OCI-LY1 (cell line): ENCODE results near the gene CCDC150.

Source experiments
- EZH2 ChIP-seq: fragments of 200-600 bp; sonication (generic), shearing (Covaris generic); IDR thresholded peaks from 2 replicates; pipeline ENCODE4 v1.8.0; 2017; ENCODE audit warnings: borderline replicate concordance, mixed run types, mild to moderate bottlenecking, antibody characterized with exemption, low read length, moderate library complexity, mixed read lengths
- TF ChIP-seq, protein P1 (sequence below): fragments of 200-600 bp; sonication (generic), shearing (Covaris generic); IDR thresholded peaks from 2 replicates; pipeline ENCODE4 v1.5.1; 2017; ENCODE audit warnings: mild to moderate bottlenecking, antibody characterized with exemption, low read length, moderate library complexity, mixed read lengths

DNA sequence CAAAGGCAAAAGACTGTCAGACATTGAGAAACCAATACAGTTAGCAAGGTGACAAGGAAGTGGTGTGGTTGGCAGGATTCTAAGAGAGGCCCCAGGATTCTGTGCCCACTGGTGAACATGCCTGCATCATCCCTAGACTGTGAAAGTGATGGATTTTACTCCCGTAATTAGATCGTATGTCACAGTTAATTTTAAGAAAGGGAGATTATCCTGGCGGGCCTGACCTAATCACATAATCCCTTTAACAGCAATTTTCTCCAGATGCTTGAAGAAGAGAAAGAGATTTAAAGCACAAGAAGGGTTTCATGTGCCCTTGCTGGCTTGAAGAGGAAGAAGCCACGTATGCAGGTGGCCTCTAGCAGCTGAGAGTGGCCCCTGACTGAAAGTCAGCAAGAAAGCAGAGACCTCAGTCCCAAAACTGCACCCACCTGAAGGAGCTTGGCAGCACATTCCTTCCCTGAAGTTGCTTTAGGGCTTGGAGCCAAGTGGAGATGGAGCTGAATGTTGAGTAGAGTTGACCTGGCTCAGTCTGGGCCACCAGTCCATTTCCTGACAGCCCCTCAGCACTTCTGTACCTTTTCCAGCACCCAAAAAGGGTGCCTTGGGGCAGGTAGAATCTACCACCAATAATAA lies 110.9 kb downstream of the CCDC150 start:
- TF ChIP-seq, protein P1, sequence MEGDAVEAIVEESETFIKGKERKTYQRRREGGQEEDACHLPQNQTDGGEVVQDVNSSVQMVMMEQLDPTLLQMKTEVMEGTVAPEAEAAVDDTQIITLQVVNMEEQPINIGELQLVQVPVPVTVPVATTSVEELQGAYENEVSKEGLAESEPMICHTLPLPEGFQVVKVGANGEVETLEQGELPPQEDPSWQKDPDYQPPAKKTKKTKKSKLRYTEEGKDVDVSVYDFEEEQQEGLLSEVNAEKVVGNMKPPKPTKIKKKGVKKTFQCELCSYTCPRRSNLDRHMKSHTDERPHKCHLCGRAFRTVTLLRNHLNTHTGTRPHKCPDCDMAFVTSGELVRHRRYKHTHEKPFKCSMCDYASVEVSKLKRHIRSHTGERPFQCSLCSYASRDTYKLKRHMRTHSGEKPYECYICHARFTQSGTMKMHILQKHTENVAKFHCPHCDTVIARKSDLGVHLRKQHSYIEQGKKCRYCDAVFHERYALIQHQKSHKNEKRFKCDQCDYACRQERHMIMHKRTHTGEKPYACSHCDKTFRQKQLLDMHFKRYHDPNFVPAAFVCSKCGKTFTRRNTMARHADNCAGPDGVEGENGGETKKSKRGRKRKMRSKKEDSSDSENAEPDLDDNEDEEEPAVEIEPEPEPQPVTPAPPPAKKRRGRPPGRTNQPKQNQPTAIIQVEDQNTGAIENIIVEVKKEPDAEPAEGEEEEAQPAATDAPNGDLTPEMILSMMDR = no peak
- no peak for TF ChIP-seq EZH2
